Right lobe of liver (tissue), 6 donors: ENCODE results near the gene ROPN1L. TPM values are rescaled to one million over a fixed set of nuclear protein-coding genes. Genes with fewer than 3 reads are reported as not detected.
A peak's percentile ranks its signal among the peaks of the same experiment; 100 is the strongest.
"Not testable (repeated sequence)": the region's sequence is repeated elsewhere in the genome, so short reads cannot be mapped to it uniquely, and the experiment has no call there.

Source experiments
- ATAC-seq, 4 donors: fragments of 200-7000 bp; cut with Tn5 transposase; one replicate each; pipeline ENCODE4 v1.9.1; 2020; ENCODE audit warnings: mild to moderate bottlenecking in 4 of 4, moderate library complexity in 4 of 4
- DNase-seq, 3 donors: peaks; one replicate each; pipeline ENCODE4 v3.0.0-alpha.2; 2020
- H3K27ac ChIP-seq, 3 donors: fragments of 200-600 bp; one replicate each; pipeline ENCODE4 v1.8.0; 2022
- H3K27me3 ChIP-seq, 2 donors: fragments of 200-600 bp; one replicate each; pipeline ENCODE4 v1.8.0; 2022
- H3K36me3 ChIP-seq, 4 donors: fragments of 200-600 bp; sonication (generic) in 1 of 4; one replicate each; pipeline versions ENCODE4 v1.5.1 to v1.8.0; 2017 to 2022; ENCODE audit warnings: control low read depth in 1 of 4
- H3K4me1 ChIP-seq, 4 donors: fragments of 200-600 bp; sonication (generic) in 1 of 4; one replicate each; pipeline versions ENCODE4 v1.5.1 to v1.8.0; 2017 to 2022; ENCODE audit warnings: control low read depth in 1 of 4
- H3K4me3 ChIP-seq, 3 donors: fragments of 200-600 bp; one replicate each; pipeline ENCODE4 v1.8.0; 2022
- H3K9me3 ChIP-seq, 4 donors: fragments of 200-600 bp; sonication (generic) in 1 of 4; one replicate each; pipeline versions ENCODE4 v1.5.1 to v1.8.0; 2017 to 2022; ENCODE audit warnings: control low read depth in 1 of 4
- CTCF ChIP-seq, 4 donors: fragments of 200-600 bp in 3 of 4; fragments of 450-650 bp in 1 of 4; IDR thresholded peaks; one replicate each; pipeline versions ENCODE4 v1.5.1 to v1.8.0; 2016 to 2022; ENCODE audit warnings: antibody characterized with exemption in 4 of 4, mild to moderate bottlenecking in 2 of 4
- POLR2A ChIP-seq: fragments of 450-650 bp; IDR thresholded peaks from one replicate; pipeline ENCODE4 v1.6.1; 2017; ENCODE audit warnings: antibody characterized with exemption, mild to moderate bottlenecking
- WGBS: methylation state at CpG from one replicate; pipeline ENCODE4 v1.1.6; 2018; ENCODE audit warnings: low coverage, low lambda C conversion rate; ENCODE audit not compliant: insufficient coverage; ENCODE audit errors: missing lambda C conversion rate; 5-methylcytosine and 5-hydroxymethylcytosine counted together
- intact Hi-C, 2 donors: fragments of 100-400 bp; cut with DNase I; formaldehyde crosslinking; loops; one replicate each; pipeline versions ENCODE4 v1.11.2 to v1.14.1; 2022
- long read RNA-seq: library from polyadenylated mRNA; unstranded; transcript quantifications from one replicate; pipeline ENCODE4 v2.0.0, GENCODE V29; 2019
- total RNA-seq, 6 experiments: library from RNA; depleted of rRNA in 2 of 6; stranded (reverse); fragments of >200 nt in 2 of 6; fragmentation: NEBNext Ultra II Directional in 3 of 6; extraction: Animal tissue kit (Norgen Biotek cat#: 25700) in 3 of 6; gene quantifications; one replicate each; pipeline versions ENCODE4 v1.1.0 to v1.2.4, GENCODE V29; 2016 to 2023
- donor health status: DM: no; HTN: yes; CAD: no.
- donor health status: DM: no; HTN: no; CAD: no.
- donor health status: DM: no; HTN: no; CAD: no.
- donor health status: DM: no; HTN: yes; CAD: no.
- donor health status: DM: no; HTN: yes; CAD: no.

Gene ROPN1L
- under 1 TPM in 4 of 6 experiments, not detected in 2; 0.24 to 0.83 (median 0.40) TPM for total RNA-seq
- long read RNA-seq, result 0 reads

- Histone ChIP-seq H3K4me3 (peak within 1 kb of the TSS; percentile 40 to 63 (median 61)), H3K27ac (peak within 1 kb of the TSS in 2 of 3 donors; percentile 37 to 70), H3K27me3 (no peaks in the 10 kb centered on the region), H3K36me3 (no peaks in the 10 kb centered on the region), H3K9me3 (no peaks in the 10 kb centered on the region), H3K4me1 (peaks cover 0 to 11% (median 0%) of the 10 kb centered on the region in 4 donors)
- intact Hi-C loops, result no loop called here
- DNase-seq (peak; percentile 90 to 93 (median 91)), ATAC-seq (peak; percentile 99)
- TF ChIP-seq POLR2A (peak; percentile 65), CTCF (IDR thresholded peaks at IDR 0.05) (no peak)
- WGBS, result 3% methylated on average over 24 of the region's 63 CpGs
Observed at GRCh38 chr5:10441083-10441991, at the start of gene ROPN1L. ROPN1L (plus strand) TSS chr5:10441879; CDS start chr5:10442168, 289 bp downstream.

- DNase-seq, H3K27ac ChIP-seq, H3K27me3 ChIP-seq, intact Hi-C loops, H3K9me3 ChIP-seq, H3K4me3 ChIP-seq, H3K4me1 ChIP-seq: not testable (repeated sequence)
- WGBS, result 76% methylated on average over 5 of the region's 6 CpGs
- peak; percentile 33 to 85 (median 75) for ATAC-seq
- peaks cover 0 to 82% (median 44%) of the 10 kb centered on the region in 4 donors for H3K36me3 ChIP-seq
Observed at GRCh38 chr5:10392567-10393328, 48.9 kb upstream of the ROPN1L start.

- no peak for TF ChIP-seq POLR2A
- no peak for TF ChIP-seq CTCF (IDR thresholded peaks at IDR 0.05)
Observed at GRCh38 chr5:10393491-10393890, 48.2 kb upstream of the ROPN1L start.

GRCh38 chr5:10396552-10396951 is 45.1 kb upstream of the ROPN1L start:
- Histone ChIP-seq H3K27ac (no peak overlapping the region), H3K9me3 (no peaks in the 10 kb centered on the region), H3K36me3 (peaks cover 0 to 62% (median 31%) of the 10 kb centered on the region in 4 donors), H3K4me1 (no peaks in the 10 kb centered on the region), H3K4me3 (no peak overlapping the region), H3K27me3 (no peaks in the 10 kb centered on the region)
- intact Hi-C loops, result no loop called here
- WGBS, result 91% methylated on average over 5 of the region's 5 CpGs
- TF ChIP-seq POLR2A (no peak), CTCF (IDR thresholded peaks at IDR 0.05) (no peak)
- ATAC-seq (no peak), DNase-seq (no peak)

More at GRCh38 chr5:10393491-10393890, 48.2 kb upstream of the ROPN1L start:
- no peak overlapping the region for H3K4me3 ChIP-seq
- no peak for DNase-seq
- H3K4me1 ChIP-seq, result no peaks in the 10 kb centered on the region
- ATAC-seq, result no peak
- no peak overlapping the region for H3K27ac ChIP-seq
- H3K36me3 ChIP-seq, result peaks cover 0 to 81% (median 43%) of the 10 kb centered on the region in 4 donors
- H3K9me3 ChIP-seq, result no peaks in the 10 kb centered on the region
- intact Hi-C loops, result no loop called here
- WGBS, result 80% methylated on average over 2 of the region's 2 CpGs
- no peaks in the 10 kb centered on the region for H3K27me3 ChIP-seq
